Panc1 (cell line): Measurements from ENCODE around the gene DLG5. TPM values are rescaled to one million over a fixed set of nuclear protein-coding genes. Genes with fewer than 3 reads are reported as not detected.

ENCODE experiments used
- ATAC-seq: fragments of 200-7000 bp; cut with Tn5 transposase; 2 replicates; pipeline ENCODE4 v1.9.1; 2020; ENCODE audit warnings: mild to moderate bottlenecking, moderate library complexity
- BruUV-seq: library from RNA; stranded (reverse); fragments of 400-500 nt; replicated peaks from 2 replicates; lab custom pipeline; 2021; lab: Mats Ljungman, UMichigan
- CTCF ChIA-PET: fragments of 300-600 bp; sonication (Branson Sonifier 250); formaldehyde crosslinking; loops from one replicate; lab custom pipeline; 2022; ENCODE audit warnings: antibody characterized with exemption; lab: Charles Lee
- POLR2A ChIA-PET: fragments of 300-600 bp; sonication (Branson Sonifier 250); formaldehyde crosslinking; loops from one replicate; lab custom pipeline; 2022; ENCODE audit warnings: antibody characterized with exemption; lab: Charles Lee
- DNase-seq: peaks from one replicate; pipeline ENCODE4 v3.0.0-alpha.2; 2010; ENCODE audit warnings: low read depth, low spot score
- H3K27ac ChIP-seq: 2 replicates; pipeline ENCODE4 v1.5.1; 2011; ENCODE audit warnings: mild to moderate bottlenecking, low read length, inconsistent platforms
- H3K27me3 ChIP-seq: fragments of 200-500 bp; sonication (Bioruptor generic); 2 replicates; pipeline ENCODE4 v1.6.0; 2014; ENCODE audit warnings: low read length, inconsistent platforms; ENCODE audit not compliant: control insufficient read depth, insufficient read depth
- H3K36me3 ChIP-seq: fragments of 200-500 bp; sonication (Bioruptor generic); 2 replicates; pipeline ENCODE4 v1.5.1; 2014; ENCODE audit warnings: inconsistent platforms, mild to moderate bottlenecking, low read length, moderate library complexity; ENCODE audit not compliant: control insufficient read depth, insufficient read depth
- H3K4me1 ChIP-seq: 2 replicates; pipeline ENCODE4 v1.5.1; 2011; ENCODE audit warnings: inconsistent platforms, mild to moderate bottlenecking, low read length, moderate library complexity; ENCODE audit not compliant: control insufficient read depth, insufficient read depth
- H3K4me3 ChIP-seq, 2 experiments: 2 replicates each; pipeline ENCODE4 v1.5.1; 2011 to 2012; ENCODE audit warnings: low read depth in 2 of 2, low read length in 2 of 2, mild to moderate bottlenecking in 2 of 2, inconsistent platforms in 1 of 2, moderate library complexity in 1 of 2
- H3K9me3 ChIP-seq: fragments of 200-500 bp; sonication (Bioruptor generic); 2 replicates; pipeline ENCODE4 v1.5.1; 2014; ENCODE audit warnings: low read depth, mild to moderate bottlenecking, inconsistent platforms, low read length, moderate library complexity; ENCODE audit not compliant: control insufficient read depth, insufficient read depth
- POLR2AphosphoS5 ChIP-seq: IDR thresholded peaks from 2 replicates; pipeline ENCODE4 v1.6.1; 2012; ENCODE audit warnings: mild to moderate bottlenecking, low read depth, low read length, moderate library complexity
- REST ChIP-seq, 2 experiments: IDR thresholded peaks; 2 replicates each; pipeline ENCODE4 v1.6.1; 2011 to 2012; ENCODE audit warnings: low read depth in 2 of 2, control low read depth in 1 of 2, low read length in 1 of 2, mild to moderate bottlenecking in 1 of 2, moderate library complexity in 1 of 2; ENCODE audit not compliant: insufficient read depth in 1 of 2
- SIN3A ChIP-seq: IDR thresholded peaks from 2 replicates; pipeline ENCODE4 v1.6.1; 2012; ENCODE audit warnings: low read depth, mild to moderate bottlenecking, low read length, moderate library complexity, borderline replicate concordance; ENCODE audit not compliant: insufficient read depth
- TCF7L2 ChIP-seq: IDR thresholded peaks from 2 replicates; pipeline ENCODE4 v1.6.1; 2011; ENCODE audit warnings: mild to moderate bottlenecking, low read depth, low read length, inconsistent platforms
- in situ Hi-C: cut with HindIII; loops from 2 replicates; pipeline ENCODE4 v1.10.0; 2016; ENCODE audit warnings: low sequenced_read_pairs, low pct_unique_long_range_greater_than_20kb
- intact Hi-C: fragments of 100-400 bp; cut with micrococcal nuclease; formaldehyde crosslinking; loops from one replicate; pipeline ENCODE4 v1.10.0; 2022; ENCODE audit not compliant: unreplicated experiment
- total RNA-seq: library from RNA; stranded (reverse); gene quantifications from one replicate; pipeline ENCODE4 v1.2.1, GENCODE V29; 2021; ENCODE audit not compliant: unreplicated experiment
- TF ChIP-seq, protein P1 (sequence below): fragments of 450-650 bp; IDR thresholded peaks from 2 replicates; pipeline ENCODE4 v1.5.1; 2017; ENCODE audit warnings: mild to moderate bottlenecking

The DLG5 gene
- total RNA-seq, 1 experiment from 2014 or later = 85.6 TPM

DNA sequence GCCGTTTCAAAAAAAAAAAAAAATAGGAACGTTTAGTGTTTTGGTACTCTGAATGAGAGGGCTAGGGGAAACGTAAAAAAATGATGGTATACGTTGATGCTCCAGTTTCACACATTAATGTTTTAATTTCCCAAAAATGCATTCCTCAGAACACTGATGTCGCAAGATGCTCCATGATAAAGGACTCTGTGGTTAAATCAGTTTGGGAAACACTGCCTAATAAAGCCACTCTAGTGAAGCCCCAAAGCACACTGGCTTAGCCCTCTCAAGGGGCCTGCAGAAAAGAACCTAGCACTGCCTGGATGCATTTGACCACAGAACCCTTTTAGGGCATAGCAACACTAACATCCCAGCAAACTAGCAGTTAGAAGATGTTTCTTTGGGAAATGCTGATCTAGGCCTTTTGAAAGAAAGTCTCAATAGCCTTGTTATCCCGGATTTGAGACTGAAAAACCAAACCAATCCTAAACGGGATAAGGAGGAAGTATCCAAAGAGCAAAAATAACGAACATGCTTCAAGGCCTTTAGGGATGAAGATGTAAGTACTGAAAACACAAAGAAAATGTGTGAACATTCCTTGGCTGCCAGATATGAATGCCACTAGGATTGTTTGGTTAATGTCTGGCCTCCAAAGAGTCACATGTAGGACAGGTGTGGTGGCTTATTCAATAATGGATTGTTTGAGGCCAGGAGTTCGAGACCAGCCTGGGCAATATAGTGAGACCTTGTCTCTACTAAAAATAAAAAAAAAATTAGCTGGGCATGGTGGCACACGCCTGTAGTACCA lies 11.0 kb downstream of the DLG5 start:
- DNase-seq (no peak), ATAC-seq (no peak)
- no peaks in the 10 kb centered on the region for H3K9me3 ChIP-seq
- no peak for TF ChIP-seq TCF7L2
- no peak for TF ChIP-seq REST (IDR thresholded peaks at IDR 0.05; ENCODE audit: insufficient read depth in 1 of 2, low read depth in 2 of 2, low read length in 1 of 2)
- TF ChIP-seq SIN3A = no peak
- TF ChIP-seq, protein P1, sequence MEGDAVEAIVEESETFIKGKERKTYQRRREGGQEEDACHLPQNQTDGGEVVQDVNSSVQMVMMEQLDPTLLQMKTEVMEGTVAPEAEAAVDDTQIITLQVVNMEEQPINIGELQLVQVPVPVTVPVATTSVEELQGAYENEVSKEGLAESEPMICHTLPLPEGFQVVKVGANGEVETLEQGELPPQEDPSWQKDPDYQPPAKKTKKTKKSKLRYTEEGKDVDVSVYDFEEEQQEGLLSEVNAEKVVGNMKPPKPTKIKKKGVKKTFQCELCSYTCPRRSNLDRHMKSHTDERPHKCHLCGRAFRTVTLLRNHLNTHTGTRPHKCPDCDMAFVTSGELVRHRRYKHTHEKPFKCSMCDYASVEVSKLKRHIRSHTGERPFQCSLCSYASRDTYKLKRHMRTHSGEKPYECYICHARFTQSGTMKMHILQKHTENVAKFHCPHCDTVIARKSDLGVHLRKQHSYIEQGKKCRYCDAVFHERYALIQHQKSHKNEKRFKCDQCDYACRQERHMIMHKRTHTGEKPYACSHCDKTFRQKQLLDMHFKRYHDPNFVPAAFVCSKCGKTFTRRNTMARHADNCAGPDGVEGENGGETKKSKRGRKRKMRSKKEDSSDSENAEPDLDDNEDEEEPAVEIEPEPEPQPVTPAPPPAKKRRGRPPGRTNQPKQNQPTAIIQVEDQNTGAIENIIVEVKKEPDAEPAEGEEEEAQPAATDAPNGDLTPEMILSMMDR = no peak
- TF ChIP-seq POLR2AphosphoS5 = no peak
- peaks cover 25% of the 10 kb centered on the region for H3K4me1 ChIP-seq
- POLR2A ChIA-PET = no interaction called here
- in situ Hi-C loops (no loop called here), intact Hi-C loops (loop anchor here (10.0 kb wide), 1 partner anchor 49 kb away; no protein-coding TSS in a partner anchor)
- H3K4me3 ChIP-seq = no peak overlapping the region
- no peak overlapping the region for H3K27ac ChIP-seq
- no peaks in the 10 kb centered on the region for H3K36me3 ChIP-seq
- H3K27me3 ChIP-seq = no peaks in the 10 kb centered on the region
- no TSS peak for BruUV-seq
- CTCF ChIA-PET = no interaction called here

GRCh38 chr10:77913090-77913489 lies 13.5 kb downstream of the DLG5 start:
- in situ Hi-C loops (no loop called here), intact Hi-C loops (loop anchor here (10.0 kb wide), 1 partner anchor 52 kb away; no protein-coding TSS in a partner anchor)
- TF ChIP-seq TCF7L2 (no peak), POLR2AphosphoS5 (no peak), REST (IDR thresholded peaks at IDR 0.05; ENCODE audit: insufficient read depth in 1 of 2, low read depth in 2 of 2, low read length in 1 of 2) (no peak), SIN3A (no peak)
- TF ChIP-seq, protein P1 = no peak
- Histone ChIP-seq H3K27ac (no peak overlapping the region), H3K9me3 (no peaks in the 10 kb centered on the region), H3K27me3 (no peaks in the 10 kb centered on the region), H3K4me1 (peaks cover 21% of the 10 kb centered on the region), H3K4me3 (no peak overlapping the region), H3K36me3 (no peaks in the 10 kb centered on the region)
- POLR2A ChIA-PET = interaction anchor here (0.6 kb wide), 1 partner anchor 79 kb away, joined by 6 read pairs; no protein-coding TSS in a partner anchor
- no peak for DNase-seq
- CTCF ChIA-PET = no interaction called here
- no peak for ATAC-seq
- no TSS peak for BruUV-seq
